ENCODE measurements around the gene STK10.
"Not testable (repeated sequence)": the region's sequence is repeated elsewhere in the genome, so short reads cannot be mapped to it uniquely, and the experiment has no call there.

DNA sequence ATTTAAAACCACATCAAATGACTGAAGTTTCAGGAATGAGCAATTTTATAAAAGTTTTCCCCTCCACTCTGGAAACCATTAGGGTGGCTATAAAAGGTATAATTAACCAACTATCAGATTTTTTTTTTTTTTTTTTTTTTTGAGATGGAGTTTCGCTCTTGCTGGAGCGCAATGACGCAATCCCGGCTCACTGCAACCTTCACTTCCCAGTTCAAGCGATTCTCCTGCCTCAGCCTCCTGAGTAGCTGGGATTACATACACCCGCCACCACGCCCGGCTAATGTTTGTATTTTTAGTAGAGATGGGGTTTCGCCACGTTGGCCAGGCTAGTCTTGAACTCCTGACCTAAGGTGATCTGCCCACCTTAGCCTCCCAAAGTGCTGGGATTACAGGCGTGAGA, 18.0 kb upstream of the STK10 start:
- TF ChIP-seq CTCF (IDR thresholded peaks at IDR 0.05; ENCODE audit: low read depth, low read length, poor library complexity, severe bottlenecking); EZH2phosphoT487 (IDR thresholded peaks at IDR 0.05; ENCODE audit: borderline replicate concordance, low read length): not testable (repeated sequence)

Measured in DOHH2 (cell line).